HL-60 (cell line): ENCODE measurements around the gene DISP1.

ENCODE experiments used
- POLR2AphosphoS5 ChIP-seq: IDR thresholded peaks from 2 replicates; pipeline ENCODE4 v1.6.1; 2012; ENCODE audit warnings: low read depth
- SPI1 ChIP-seq: IDR thresholded peaks from 2 replicates; pipeline ENCODE4 v1.6.1; 2012; ENCODE audit warnings: low read depth, mild to moderate bottlenecking, borderline replicate concordance
- TF ChIP-seq, protein P1 (sequence below): IDR thresholded peaks from one replicate; pipeline ENCODE4 v1.5.1; 2011; ENCODE audit warnings: low read length, control low read depth, inconsistent platforms; ENCODE audit not compliant: insufficient read depth

DNA sequence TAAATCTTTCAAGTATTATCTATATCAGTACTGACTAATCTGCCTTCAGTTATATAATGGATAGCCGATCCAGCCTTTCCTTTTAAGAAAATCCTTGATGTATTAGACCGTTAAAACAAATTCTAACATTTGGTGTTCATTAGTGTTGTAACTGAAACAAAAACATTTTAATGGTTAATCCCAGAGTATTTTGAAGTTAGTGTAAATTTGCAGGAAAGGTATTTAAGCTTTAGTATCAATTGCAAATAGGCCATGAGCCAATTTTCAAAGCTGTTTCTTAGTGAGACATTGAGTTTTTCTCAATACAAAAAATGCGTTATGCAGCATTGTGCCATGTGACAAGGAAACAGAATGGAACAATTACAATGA is 29.6 kb downstream of the DISP1 start:
- TF ChIP-seq, protein P1, sequence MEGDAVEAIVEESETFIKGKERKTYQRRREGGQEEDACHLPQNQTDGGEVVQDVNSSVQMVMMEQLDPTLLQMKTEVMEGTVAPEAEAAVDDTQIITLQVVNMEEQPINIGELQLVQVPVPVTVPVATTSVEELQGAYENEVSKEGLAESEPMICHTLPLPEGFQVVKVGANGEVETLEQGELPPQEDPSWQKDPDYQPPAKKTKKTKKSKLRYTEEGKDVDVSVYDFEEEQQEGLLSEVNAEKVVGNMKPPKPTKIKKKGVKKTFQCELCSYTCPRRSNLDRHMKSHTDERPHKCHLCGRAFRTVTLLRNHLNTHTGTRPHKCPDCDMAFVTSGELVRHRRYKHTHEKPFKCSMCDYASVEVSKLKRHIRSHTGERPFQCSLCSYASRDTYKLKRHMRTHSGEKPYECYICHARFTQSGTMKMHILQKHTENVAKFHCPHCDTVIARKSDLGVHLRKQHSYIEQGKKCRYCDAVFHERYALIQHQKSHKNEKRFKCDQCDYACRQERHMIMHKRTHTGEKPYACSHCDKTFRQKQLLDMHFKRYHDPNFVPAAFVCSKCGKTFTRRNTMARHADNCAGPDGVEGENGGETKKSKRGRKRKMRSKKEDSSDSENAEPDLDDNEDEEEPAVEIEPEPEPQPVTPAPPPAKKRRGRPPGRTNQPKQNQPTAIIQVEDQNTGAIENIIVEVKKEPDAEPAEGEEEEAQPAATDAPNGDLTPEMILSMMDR = no peak
- TF ChIP-seq POLR2AphosphoS5 = no peak
- TF ChIP-seq SPI1 = no peak
